WTC11 (cell line): ENCODE measurements around the gene IL20RB. TPM values are rescaled to one million over a fixed set of nuclear protein-coding genes. Genes with fewer than 3 reads are reported as not detected.

ENCODE experiments used
- ATAC-seq: fragments of 200-7000 bp; cut with Tn5 transposase; 2 replicates; pipeline ENCODE4 v1.10.0; 2021; ENCODE audit warnings: mild to moderate bottlenecking, moderate library complexity
- CTCF ChIA-PET: fragments of 300-600 bp; sonication (Branson Sonifier 250); formaldehyde crosslinking; loops from one replicate; lab custom pipeline; 2021; ENCODE audit warnings: antibody characterized with exemption; lab: Charles Lee
- POLR2A ChIA-PET: fragments of 350-600 bp; sonication (Branson Sonifier 250); formaldehyde crosslinking; loops from one replicate; lab custom pipeline; 2021; ENCODE audit warnings: antibody characterized with exemption; lab: Charles Lee
- DNase-seq: peaks from one replicate; pipeline ENCODE4 v3.0.0; 2021; ENCODE audit warnings: low spot score
- H3K27ac Mint-ChIP-seq: 2 replicates; pipeline ENCODE4 v1.8.0; 2021; ENCODE audit warnings: mixed read lengths
- H3K27me3 Mint-ChIP-seq: 2 replicates; pipeline ENCODE4 v1.8.0; 2021; ENCODE audit warnings: low read depth, mild to moderate bottlenecking, moderate library complexity, mixed read lengths
- H3K36me3 Mint-ChIP-seq: 2 replicates; pipeline ENCODE4 v1.8.0; 2021; ENCODE audit warnings: mixed read lengths
- H3K4me1 Mint-ChIP-seq: 2 replicates; pipeline ENCODE4 v1.8.0; 2022; ENCODE audit warnings: mixed read lengths
- H3K4me3 Mint-ChIP-seq: 2 replicates; pipeline ENCODE4 v1.8.0; 2021; ENCODE audit warnings: mild to moderate bottlenecking, moderate library complexity, mixed read lengths
- H3K9me3 Mint-ChIP-seq: 2 replicates; pipeline ENCODE4 v1.8.0; 2021; ENCODE audit warnings: mixed read lengths
- AR ChIP-seq: fragments of 250-450 bp; sonication (Bioruptor Pico); IDR thresholded peaks from 2 replicates; pipeline ENCODE4 v1.9.0; 2021; ENCODE audit warnings: mild to moderate bottlenecking
- ATF3 ChIP-seq: sonication (generic); formaldehyde crosslinking; conservative IDR thresholded peaks from 2 replicates; pipeline ENCODE4 v1.8.1; 2022; ENCODE audit warnings: mild to moderate bottlenecking, missing genetic modification reagents
- CBFB ChIP-seq: sonication (generic); formaldehyde crosslinking; IDR thresholded peaks from 2 replicates; pipeline ENCODE4 v1.8.1; 2022; ENCODE audit warnings: mild to moderate bottlenecking, low read depth, missing genetic modification reagents
- E2F4 ChIP-seq: sonication (generic); formaldehyde crosslinking; IDR thresholded peaks from 2 replicates; pipeline ENCODE4 v1.8.1; 2022; ENCODE audit warnings: low read depth, mild to moderate bottlenecking, moderate library complexity, missing genetic modification reagents, borderline replicate concordance
- EMX1 ChIP-seq: fragments of 250-450 bp; sonication (Bioruptor Pico); IDR thresholded peaks from 2 replicates; pipeline ENCODE4 v1.8.0; 2021; ENCODE audit warnings: mild to moderate bottlenecking
- FOXJ3 ChIP-seq: sonication (generic); formaldehyde crosslinking; IDR thresholded peaks from 2 replicates; pipeline ENCODE4 v1.9.0; 2021; ENCODE audit warnings: missing genetic modification reagents, mild to moderate bottlenecking, borderline replicate concordance
- GABPB1 ChIP-seq: sonication (generic); formaldehyde crosslinking; IDR thresholded peaks from 2 replicates; pipeline ENCODE4 v1.8.1; 2023; ENCODE audit warnings: mild to moderate bottlenecking, missing genetic modification reagents
- GTF2I ChIP-seq: fragments of 250-450 bp; sonication (Bioruptor Pico); conservative IDR thresholded peaks from 2 replicates; pipeline ENCODE4 v1.4.0; 2021; ENCODE audit warnings: mild to moderate bottlenecking
- HMGXB4 ChIP-seq: sonication (generic); formaldehyde crosslinking; IDR thresholded peaks from 2 replicates; pipeline ENCODE4 v1.8.1; 2023; ENCODE audit warnings: mild to moderate bottlenecking, moderate library complexity, missing genetic modification reagents
- MXD4 ChIP-seq: fragments of 250-450 bp; sonication (Bioruptor Pico); IDR thresholded peaks from 2 replicates; pipeline ENCODE4 v1.8.0; 2021; ENCODE audit warnings: mild to moderate bottlenecking, moderate library complexity, borderline replicate concordance
- NFATC4 ChIP-seq: fragments of 250-450 bp; sonication (Bioruptor Pico); IDR thresholded peaks from 2 replicates; pipeline ENCODE4 v1.9.0; 2021; ENCODE audit warnings: mild to moderate bottlenecking
- NR1H2 ChIP-seq: sonication (generic); formaldehyde crosslinking; IDR thresholded peaks from 2 replicates; pipeline ENCODE4 v1.9.0; 2021; ENCODE audit warnings: mild to moderate bottlenecking, moderate library complexity, missing genetic modification reagents
- NR2C2 ChIP-seq: sonication (generic); formaldehyde crosslinking; IDR thresholded peaks from 2 replicates; pipeline ENCODE4 v1.8.0; 2022; ENCODE audit warnings: mild to moderate bottlenecking, missing genetic modification reagents
- NR3C1 ChIP-seq: sonication (generic); formaldehyde crosslinking; conservative IDR thresholded peaks from 2 replicates; pipeline ENCODE4 v1.8.1; 2023; ENCODE audit warnings: low read depth, mild to moderate bottlenecking, missing genetic modification reagents
- OVOL2 ChIP-seq: fragments of 250-450 bp; sonication (Bioruptor Pico); IDR thresholded peaks from 2 replicates; pipeline ENCODE4 v1.9.0; 2021; ENCODE audit warnings: mild to moderate bottlenecking, borderline replicate concordance
- RELA ChIP-seq: sonication (generic); formaldehyde crosslinking; IDR thresholded peaks from 2 replicates; pipeline ENCODE4 v1.8.1; 2022; ENCODE audit warnings: missing genetic modification reagents, mild to moderate bottlenecking, borderline replicate concordance
- SOX15 ChIP-seq: fragments of 250-450 bp; sonication (Bioruptor Pico); IDR thresholded peaks from 2 replicates; pipeline ENCODE4 v1.9.0; 2021; ENCODE audit warnings: mild to moderate bottlenecking
- TCF7 ChIP-seq: sonication (generic); formaldehyde crosslinking; IDR thresholded peaks from 2 replicates; pipeline ENCODE4 v1.8.0; 2022; ENCODE audit warnings: mild to moderate bottlenecking, low read depth, missing genetic modification reagents, moderate library complexity
- TP53 ChIP-seq: sonication (generic); formaldehyde crosslinking; IDR thresholded peaks from 2 replicates; pipeline ENCODE4 v1.8.1; 2023; ENCODE audit warnings: mild to moderate bottlenecking, missing genetic modification reagents
- ZBTB21 ChIP-seq: sonication (generic); formaldehyde crosslinking; IDR thresholded peaks from 2 replicates; pipeline ENCODE4 v1.8.1; 2023; ENCODE audit warnings: mild to moderate bottlenecking, missing genetic modification reagents, borderline replicate concordance
- ZNF232 ChIP-seq: sonication (generic); formaldehyde crosslinking; IDR thresholded peaks from 2 replicates; pipeline ENCODE4 v1.8.0; 2022; ENCODE audit warnings: mild to moderate bottlenecking, missing genetic modification reagents
- ZNF512 ChIP-seq: sonication (generic); formaldehyde crosslinking; IDR thresholded peaks from 2 replicates; pipeline ENCODE4 v1.8.1; 2022; ENCODE audit warnings: missing genetic modification reagents, borderline replicate concordance
- ZNF671 ChIP-seq: fragments of 250-450 bp; sonication (Bioruptor Pico); IDR thresholded peaks from 2 replicates; pipeline ENCODE4 v1.8.0; 2021; ENCODE audit warnings: mild to moderate bottlenecking
- ZSCAN18 ChIP-seq: fragments of 250-450 bp; sonication (Bioruptor Pico); IDR thresholded peaks from 2 replicates; pipeline ENCODE4 v2.1.2; 2022; ENCODE audit warnings: mild to moderate bottlenecking, moderate library complexity
- total RNA-seq: library from RNA; stranded (reverse); gene quantifications from 3 replicates; pipeline ENCODE4 v1.2.3, GENCODE V29; 2021

The IL20RB gene
- total RNA-seq, 1 experiment from 2014 or later: 2.3 TPM

GRCh38 chr3:136959599-136959998 is 1.8 kb downstream of the IL20RB start:
- Mint-ChIP-seq H3K4me3 (no peak overlapping the region), H3K27me3 (no peaks in the 10 kb centered on the region), H3K9me3 (peaks cover 6% of the 10 kb centered on the region; the same call in 1 of the 2 replicates), H3K36me3 (no peaks in the 10 kb centered on the region), H3K4me1 (peaks cover 30% of the 10 kb centered on the region), H3K27ac (no peak overlapping the region)
- DNase-seq (no peak), ATAC-seq (no peak)
- POLR2A ChIA-PET: no interaction called here
- no peak for TF ChIP-seq ZNF671
- TF ChIP-seq AR (CRISPR knock-in tag): no peak
- no peak for TF ChIP-seq SOX15
- no peak for TF ChIP-seq NR3C1 (CRISPR knock-in tag)
- CTCF ChIA-PET: no interaction called here

GRCh38 chr3:136960838-136961836 is 3.4 kb downstream of the IL20RB start:
- POLR2A ChIA-PET: no interaction called here
- Mint-ChIP-seq H3K4me1 (peaks cover 19% of the 10 kb centered on the region), H3K27ac (no peak overlapping the region), H3K27me3 (no peaks in the 10 kb centered on the region), H3K36me3 (no peaks in the 10 kb centered on the region), H3K9me3 (peaks cover 6% of the 10 kb centered on the region; the same call in 1 of the 2 replicates), H3K4me3 (no peak overlapping the region)
- ATAC-seq (no peak), DNase-seq (no peak)
- TF ChIP-seq NR2C2 (CRISPR knock-in tag) (no peak), OVOL2 (CRISPR knock-in tag) (no peak), NR3C1 (CRISPR knock-in tag) (no peak), ZBTB21 (CRISPR knock-in tag) (no peak), ATF3 (CRISPR knock-in tag) (no peak), MXD4 (CRISPR knock-in tag) (no peak), ZSCAN18 (CRISPR knock-in tag) (no peak), TP53 (CRISPR knock-in tag) (no peak), HMGXB4 (CRISPR knock-in tag) (no peak), RELA (CRISPR knock-in tag) (no peak), CBFB (no peak), NFATC4 (CRISPR knock-in tag) (no peak), EMX1 (CRISPR knock-in tag) (no peak)
- CTCF ChIA-PET: no interaction called here

GRCh38 chr3:136962927-136963326 is 5.1 kb downstream of the IL20RB start:
- ATAC-seq (no peak), DNase-seq (no peak)
- no peak overlapping the region for H3K4me3 Mint-ChIP-seq
- H3K4me1 Mint-ChIP-seq: peaks cover 5% of the 10 kb centered on the region
- H3K27ac Mint-ChIP-seq: no peak overlapping the region
- no peaks in the 10 kb centered on the region for H3K36me3 Mint-ChIP-seq
- CTCF ChIA-PET: no interaction called here
- POLR2A ChIA-PET: no interaction called here
- H3K27me3 Mint-ChIP-seq: no peaks in the 10 kb centered on the region
- H3K9me3 Mint-ChIP-seq: peaks cover 6% of the 10 kb centered on the region; the same call in 1 of the 2 replicates
- TF ChIP-seq GABPB1 (CRISPR knock-in tag) (no peak), ZNF232 (CRISPR knock-in tag) (no peak), TCF7 (CRISPR knock-in tag) (no peak), FOXJ3 (CRISPR knock-in tag) (no peak), E2F4 (CRISPR knock-in tag) (no peak), GTF2I (CRISPR knock-in tag) (no peak), NR1H2 (CRISPR knock-in tag) (no peak), ZNF512 (no peak), TP53 (CRISPR knock-in tag) (no peak)
